ENCODE data around the gene HMG20B. TPM values are rescaled to one million over a fixed set of nuclear protein-coding genes. Genes with fewer than 3 reads are reported as not detected.
"Not testable (repeated sequence)": the region's sequence is repeated elsewhere in the genome, so short reads cannot be mapped to it uniquely, and the experiment has no call there.

HMG20B gene
- polyA plus RNA-seq, 1 of the 3 experiments (the other 2 are of a cell fraction): 92.0 TPM

- no peak for DNase-seq
- POLR2A ChIA-PET: no interaction called here
Observed at GRCh38 chr19:3565139-3565538, 7.6 kb upstream of the HMG20B start.

GRCh38 chr19:3570042-3570441 lies 2.7 kb upstream of the HMG20B start:
- H3K9me3 ChIP-seq; DNase-seq; H3K79me2 ChIP-seq (ENCODE audit: insufficient read depth); H2AFZ ChIP-seq (ENCODE audit: low read depth); H3K9ac ChIP-seq; H3K4me2 ChIP-seq; H3K27ac ChIP-seq (ENCODE audit: low read depth in 2 of 2, low read length in 1 of 2); H4K20me1 ChIP-seq (ENCODE audit: insufficient read depth); H3K27me3 ChIP-seq (ENCODE audit: insufficient read depth); H3K36me3 ChIP-seq (replicated peaks in 1 of 2; ENCODE audit: control insufficient read depth in 1 of 2, insufficient read depth in 2 of 2, low read length in 1 of 2); H3K9me2 ChIP-seq; POLR2A ChIA-PET; H3K4me3 ChIP-seq (ENCODE audit: low read depth in 2 of 2, low read length in 1 of 2); H3F3A ChIP-seq (replicated peaks; ENCODE audit: insufficient read depth); H3K4me1 ChIP-seq (ENCODE audit: control insufficient read depth in 1 of 2, insufficient read depth in 2 of 2, low read depth in 1 of 2, low read length in 1 of 2): not testable (repeated sequence)
- CTCF ChIA-PET: interaction anchor here (1.0 to 1.5 kb wide), 2 partner anchors 11 to 22 kb away, joined by 3 to 5 read pairs; no protein-coding TSS in a partner anchor
- WGBS (ENCODE audit: low lambda C conversion rate): 84% methylated on average over 11 of the region's 11 CpGs

More at GRCh38 chr19:3565139-3565538, 7.6 kb upstream of the HMG20B start:
- Histone ChIP-seq H3K9ac (no peak overlapping the region), H3F3A (replicated peaks; ENCODE audit: insufficient read depth) (no peaks in the 10 kb centered on the region), H3K4me1 (ENCODE audit: control insufficient read depth in 1 of 2, insufficient read depth in 2 of 2, low read depth in 1 of 2, low read length in 1 of 2) (no peaks in the 10 kb centered on the region), H4K20me1 (ENCODE audit: insufficient read depth) (no peaks in the 10 kb centered on the region), H3K27me3 (ENCODE audit: insufficient read depth) (no peaks in the 10 kb centered on the region), H2AFZ (ENCODE audit: low read depth) (no peak overlapping the region), H3K79me2 (ENCODE audit: insufficient read depth) (no peaks in the 10 kb centered on the region), H3K36me3 (replicated peaks in 1 of 2; ENCODE audit: control insufficient read depth in 1 of 2, insufficient read depth in 2 of 2, low read length in 1 of 2) (no peaks in the 10 kb centered on the region), H3K9me2 (no peaks in the 10 kb centered on the region), H3K4me3 (ENCODE audit: low read depth in 2 of 2, low read length in 1 of 2) (no peak overlapping the region), H3K9me3 (no peaks in the 10 kb centered on the region), H3K27ac (ENCODE audit: low read depth in 2 of 2, low read length in 1 of 2) (peak overlapping the region in 1 of 2 experiments; percentile 16; a peak in 2 of 4 replicates), H3K4me2 (no peak overlapping the region)
- TF ChIP-seq PBX3 (IDR thresholded peaks at IDR 0.05) (peak; percentile 36; the same call in 1 of the 2 replicates), FOSL2 (IDR thresholded peaks at IDR 0.05; ENCODE audit: borderline replicate concordance, low read depth) (peak; percentile 58; the same call in 1 of the 2 replicates), YY1 (IDR thresholded peaks at IDR 0.05; ENCODE audit: low read depth) (no peak)
- WGBS (ENCODE audit: low lambda C conversion rate): 67% methylated on average over 19 of the region's 19 CpGs
- CTCF ChIA-PET: interaction anchor here (1.0 to 2.6 kb wide), 4 partner anchors 19 to 262 kb away, joined by 3 to 6 read pairs (median 3); no protein-coding TSS in a partner anchor

- Histone ChIP-seq H3K27me3 (ENCODE audit: insufficient read depth) (no peaks in the 10 kb centered on the region), H3K4me3 (ENCODE audit: low read depth in 2 of 2, low read length in 1 of 2) (no peak overlapping the region), H4K20me1 (ENCODE audit: insufficient read depth) (peaks cover 4% of the 10 kb centered on the region; the same call in 1 of the 2 replicates), H3F3A (replicated peaks; ENCODE audit: insufficient read depth) (peaks cover 10% of the 10 kb centered on the region), H3K27ac (ENCODE audit: low read depth in 2 of 2, low read length in 1 of 2) (no peak overlapping the region), H3K36me3 (replicated peaks in 1 of 2; ENCODE audit: control insufficient read depth in 1 of 2, insufficient read depth in 2 of 2, low read length in 1 of 2) (peaks cover 4 to 6% of the 10 kb centered on the region in 2 experiments), H3K9me2 (no peaks in the 10 kb centered on the region), H3K9ac (no peak overlapping the region), H3K4me2 (no peak overlapping the region), H2AFZ (ENCODE audit: low read depth) (no peak overlapping the region), H3K79me2 (ENCODE audit: insufficient read depth) (peaks cover 9% of the 10 kb centered on the region), H3K9me3 (no peaks in the 10 kb centered on the region), H3K4me1 (ENCODE audit: control insufficient read depth in 1 of 2, insufficient read depth in 2 of 2, low read depth in 1 of 2, low read length in 1 of 2) (peaks cover 0 to 5% of the 10 kb centered on the region in 2 experiments; a peak in 1 of 4 replicates)
- DNase-seq: no peak
- 92% methylated on average over 7 of the region's 7 CpGs for WGBS (ENCODE audit: low lambda C conversion rate)
- POLR2A ChIA-PET: no interaction called here
- CTCF ChIA-PET: interaction anchor here (1.5 kb wide), 1 partner anchor 12 kb away, joined by 5 read pairs; no protein-coding TSS in a partner anchor
- no peak for TF ChIP-seq NFIC (IDR thresholded peaks at IDR 0.05; ENCODE audit: borderline replicate concordance)
Observed at GRCh38 chr19:3570606-3571011, 2.1 kb upstream of the HMG20B start.
